ENCODE results near the gene ZNF616. TPM values are rescaled to one million over a fixed set of nuclear protein-coding genes. Genes with fewer than 3 reads are reported as not detected.

ZNF616 gene
- total RNA-seq, 1 donor from 2014 or later: 13.6 TPM

GRCh38 chr19:52142001-52142595 is 2.4 kb upstream of the ZNF616 start:
- no peak overlapping the region for H3K4me3 Mint-ChIP-seq (ENCODE audit: unreplicated experiment)
- TF ChIP-seq CTCF (IDR thresholded peaks at IDR 0.05): no peak
- peaks cover 20% of the 10 kb centered on the region for H3K4me1 Mint-ChIP-seq (ENCODE audit: low read depth)

GRCh38 chr19:52141203-52141602 is 1.5 kb upstream of the ZNF616 start:
- H3K27me3 Mint-ChIP-seq (ENCODE audit: low read depth): no peaks in the 10 kb centered on the region
- H3K36me3 Mint-ChIP-seq (ENCODE audit: low read depth): peaks cover 15% of the 10 kb centered on the region
- H3K27ac Mint-ChIP-seq (ENCODE audit: unreplicated experiment): no peak overlapping the region
- no peak for DNase-seq (ENCODE audit: low spot score)
- H3K9me3 Mint-ChIP-seq (ENCODE audit: low read depth): peaks cover 25% of the 10 kb centered on the region
- peaks cover 20% of the 10 kb centered on the region for H3K4me1 Mint-ChIP-seq (ENCODE audit: low read depth)
- H3K4me3 Mint-ChIP-seq (ENCODE audit: unreplicated experiment): no peak overlapping the region
- no peak for TF ChIP-seq CTCF (IDR thresholded peaks at IDR 0.05)

More at GRCh38 chr19:52142001-52142595, 2.4 kb upstream of the ZNF616 start:
- DNase-seq (ENCODE audit: low spot score): no peak
- Mint-ChIP-seq H3K27ac (ENCODE audit: unreplicated experiment) (no peak overlapping the region), H3K27me3 (ENCODE audit: low read depth) (no peaks in the 10 kb centered on the region), H3K36me3 (ENCODE audit: low read depth) (peaks cover 15% of the 10 kb centered on the region), H3K9me3 (ENCODE audit: low read depth) (peaks cover 27% of the 10 kb centered on the region)

- TF ChIP-seq CTCF (IDR thresholded peaks at IDR 0.05): no peak
- H3K4me3 Mint-ChIP-seq (ENCODE audit: unreplicated experiment): peak overlapping the region; percentile 99
- DNase-seq (ENCODE audit: low spot score): no peak
- H3K4me1 Mint-ChIP-seq (ENCODE audit: low read depth): peaks cover 20% of the 10 kb centered on the region
- peaks cover 27% of the 10 kb centered on the region for H3K9me3 Mint-ChIP-seq (ENCODE audit: low read depth)
- H3K27ac Mint-ChIP-seq (ENCODE audit: unreplicated experiment): peak overlapping the region; percentile 98
- H3K27me3 Mint-ChIP-seq (ENCODE audit: low read depth): no peaks in the 10 kb centered on the region
- H3K36me3 Mint-ChIP-seq (ENCODE audit: low read depth): peaks cover 19% of the 10 kb centered on the region
These were observed 433 bp upstream of the ZNF616 start for GRCh38 chr19:52140032-52140710.

GRCh38 chr19:52138983-52139251 is 821 bp downstream of the ZNF616 start:
- peak overlapping the region; percentile 98 for H3K27ac Mint-ChIP-seq (ENCODE audit: unreplicated experiment)

More at GRCh38 chr19:52138983-52139251, 821 bp downstream of the ZNF616 start:
- TF ChIP-seq CTCF (IDR thresholded peaks at IDR 0.05): no peak
- Mint-ChIP-seq H3K4me3 (ENCODE audit: unreplicated experiment) (peak overlapping the region; percentile 99), H3K9me3 (ENCODE audit: low read depth) (peaks cover 34% of the 10 kb centered on the region), H3K4me1 (ENCODE audit: low read depth) (peaks cover 20% of the 10 kb centered on the region), H3K27me3 (ENCODE audit: low read depth) (no peaks in the 10 kb centered on the region), H3K36me3 (ENCODE audit: low read depth) (peaks cover 30% of the 10 kb centered on the region)
- no peak for DNase-seq (ENCODE audit: low spot score)
